Neural cell (in vitro differentiated cells): Measurements from ENCODE around the gene PGAM2. TPM values are rescaled to one million over a fixed set of nuclear protein-coding genes. Genes with fewer than 3 reads are reported as not detected.

Experiments used
- H2AFZ ChIP-seq: fragments of 200-600, 300-800 bp; sonication (generic), shearing (Covaris generic); 2 replicates; pipeline ENCODE4 v1.6.0; 2014; ENCODE audit warnings: low read depth, mild to moderate bottlenecking, antibody characterized with exemption, low read length, moderate library complexity
- H3F3A ChIP-seq: fragments of 200-600 bp; shearing (Covaris generic); 2 replicates; pipeline ENCODE4 v1.6.1; 2016; ENCODE audit warnings: mild to moderate bottlenecking, moderate library complexity, mixed read lengths, antibody characterized with exemption, low read length; ENCODE audit not compliant: insufficient read depth, poor library complexity, severe bottlenecking
- H3K27ac ChIP-seq: fragments of 200-600, 300-800 bp; sonication (generic), shearing (Covaris generic); 2 replicates; pipeline ENCODE4 v1.5.1; 2014; ENCODE audit warnings: mild to moderate bottlenecking, low read length, moderate library complexity
- H3K27me3 ChIP-seq: fragments of 300-800, 200-600 bp; sonication (generic), shearing (Covaris generic); 2 replicates; pipeline ENCODE4 v1.6.0; 2014; ENCODE audit warnings: mild to moderate bottlenecking, low read depth, low read length, moderate library complexity; ENCODE audit not compliant: insufficient read depth
- H3K36me3 ChIP-seq: fragments of 300-800, 200-600 bp; sonication (generic), shearing (Covaris generic); 2 replicates; pipeline ENCODE4 v1.5.1; 2014; ENCODE audit warnings: mild to moderate bottlenecking, antibody characterized with exemption, low read length, moderate library complexity; ENCODE audit not compliant: insufficient read depth
- H3K4me2 ChIP-seq: fragments of 300-800, 200-600 bp; sonication (generic), shearing (Covaris generic); 2 replicates; pipeline ENCODE4 v1.6.0; 2014; ENCODE audit warnings: mild to moderate bottlenecking, low read length
- H3K4me3 ChIP-seq: fragments of 300-800, 200-600 bp; sonication (generic), shearing (Covaris generic); 2 replicates; pipeline ENCODE4 v1.5.1; 2014; ENCODE audit warnings: mild to moderate bottlenecking, low read length, moderate library complexity
- H3K79me2 ChIP-seq: fragments of 200-600 bp; shearing (Covaris generic); replicated peaks from 2 replicates; pipeline ENCODE4 v1.6.0; 2014; ENCODE audit warnings: mild to moderate bottlenecking, low read length, moderate library complexity; ENCODE audit not compliant: insufficient read depth
- H3K9ac ChIP-seq: fragments of 300-800, 200-600 bp; sonication (generic), shearing (Covaris generic); 2 replicates; pipeline ENCODE4 v1.6.1; 2016; ENCODE audit warnings: mild to moderate bottlenecking, low read length, mixed read lengths
- H3K9me2 ChIP-seq: fragments of 200-600 bp; shearing (Covaris generic); 2 replicates; pipeline ENCODE4 v1.6.1; 2016; ENCODE audit warnings: mild to moderate bottlenecking, low read length, mixed read lengths; ENCODE audit not compliant: insufficient read depth
- H3K9me3 ChIP-seq: fragments of 200-600, 300-800 bp; sonication (generic), shearing (Covaris generic); 2 replicates; pipeline ENCODE4 v1.6.1; 2016; ENCODE audit warnings: mild to moderate bottlenecking, mixed run types, low read length, moderate library complexity, mixed read lengths
- H4K20me1 ChIP-seq: fragments of 200-600 bp; shearing (Covaris generic); 2 replicates; pipeline ENCODE4 v1.6.1; 2016; ENCODE audit warnings: mild to moderate bottlenecking, mixed run types; ENCODE audit not compliant: insufficient read depth
- EP300 ChIP-seq: fragments of 450-650 bp; conservative IDR thresholded peaks from 2 replicates; pipeline ENCODE4 v1.6.1; 2014; ENCODE audit warnings: antibody characterized with exemption, mild to moderate bottlenecking, moderate library complexity; ENCODE audit not compliant: poor library complexity, severe bottlenecking
- EZH2 ChIP-seq: fragments of 200-600, 300-800 bp; shearing (Covaris generic), sonication (generic); IDR thresholded peaks from 2 replicates; pipeline ENCODE4 v1.6.1; 2014; ENCODE audit warnings: antibody characterized with exemption, low read length, borderline replicate concordance, mild to moderate bottlenecking; ENCODE audit not compliant: insufficient read depth, poor library complexity, severe bottlenecking
- MXI1 ChIP-seq: fragments of 450-650 bp; conservative IDR thresholded peaks from 2 replicates; pipeline ENCODE4 v1.6.1; 2014; ENCODE audit warnings: antibody characterized with exemption, mild to moderate bottlenecking; ENCODE audit not compliant: poor library complexity, severe bottlenecking
- POLR2AphosphoS5 ChIP-seq: IDR thresholded peaks from 2 replicates; pipeline ENCODE4 v1.6.1; 2012
- RAD21 ChIP-seq: fragments of 450-650 bp; conservative IDR thresholded peaks from 2 replicates; pipeline ENCODE4 v1.6.1; 2014; ENCODE audit warnings: antibody characterized with exemption, mild to moderate bottlenecking, moderate library complexity
- SMC3 ChIP-seq: fragments of 450-650 bp; conservative IDR thresholded peaks from 2 replicates; pipeline ENCODE4 v1.6.1; 2014; ENCODE audit warnings: antibody characterized with exemption, mild to moderate bottlenecking, moderate library complexity; ENCODE audit not compliant: poor library complexity
- TAF1 ChIP-seq: IDR thresholded peaks from 2 replicates; pipeline ENCODE4 v1.6.1; 2012; ENCODE audit warnings: low read depth
- polyA plus RNA-seq: library from polyadenylated mRNA; depleted of rRNA; stranded (reverse); fragments of >200 nt; gene quantifications from 2 replicates; pipeline ENCODE4 v1.2.3, GENCODE V29; 2014
- TF ChIP-seq, protein P1 (sequence below): IDR thresholded peaks from 2 replicates; pipeline ENCODE4 v1.6.1; 2012; ENCODE audit warnings: borderline replicate concordance
- TF ChIP-seq, protein P2 (sequence below): fragments of 450-650 bp; IDR thresholded peaks from 2 replicates; pipeline ENCODE4 v1.5.1; 2014; ENCODE audit warnings: antibody characterized with exemption, mild to moderate bottlenecking, moderate library complexity; ENCODE audit not compliant: poor library complexity, severe bottlenecking

Gene PGAM2
- polyA plus RNA-seq, 1 donor from 2014 or later, result not detected

GRCh38 chr7:44084701-44085100 lies 19.3 kb upstream of the PGAM2 start:
- Histone ChIP-seq H3K4me3 (no peak overlapping the region), H3K79me2 (peaks cover 3% of the 10 kb centered on the region), H3K36me3 (no peaks in the 10 kb centered on the region), H3K27me3 (no peaks in the 10 kb centered on the region), H3K4me2 (no peak overlapping the region), H3K27ac (no peak overlapping the region), H3K9me2 (no peaks in the 10 kb centered on the region), H3K9me3 (no peaks in the 10 kb centered on the region), H2AFZ (no peak overlapping the region), H4K20me1 (no peaks in the 10 kb centered on the region), H3F3A (no peaks in the 10 kb centered on the region), H3K9ac (no peak overlapping the region)
- TF ChIP-seq TAF1, result no peak
- TF ChIP-seq, protein P1, sequence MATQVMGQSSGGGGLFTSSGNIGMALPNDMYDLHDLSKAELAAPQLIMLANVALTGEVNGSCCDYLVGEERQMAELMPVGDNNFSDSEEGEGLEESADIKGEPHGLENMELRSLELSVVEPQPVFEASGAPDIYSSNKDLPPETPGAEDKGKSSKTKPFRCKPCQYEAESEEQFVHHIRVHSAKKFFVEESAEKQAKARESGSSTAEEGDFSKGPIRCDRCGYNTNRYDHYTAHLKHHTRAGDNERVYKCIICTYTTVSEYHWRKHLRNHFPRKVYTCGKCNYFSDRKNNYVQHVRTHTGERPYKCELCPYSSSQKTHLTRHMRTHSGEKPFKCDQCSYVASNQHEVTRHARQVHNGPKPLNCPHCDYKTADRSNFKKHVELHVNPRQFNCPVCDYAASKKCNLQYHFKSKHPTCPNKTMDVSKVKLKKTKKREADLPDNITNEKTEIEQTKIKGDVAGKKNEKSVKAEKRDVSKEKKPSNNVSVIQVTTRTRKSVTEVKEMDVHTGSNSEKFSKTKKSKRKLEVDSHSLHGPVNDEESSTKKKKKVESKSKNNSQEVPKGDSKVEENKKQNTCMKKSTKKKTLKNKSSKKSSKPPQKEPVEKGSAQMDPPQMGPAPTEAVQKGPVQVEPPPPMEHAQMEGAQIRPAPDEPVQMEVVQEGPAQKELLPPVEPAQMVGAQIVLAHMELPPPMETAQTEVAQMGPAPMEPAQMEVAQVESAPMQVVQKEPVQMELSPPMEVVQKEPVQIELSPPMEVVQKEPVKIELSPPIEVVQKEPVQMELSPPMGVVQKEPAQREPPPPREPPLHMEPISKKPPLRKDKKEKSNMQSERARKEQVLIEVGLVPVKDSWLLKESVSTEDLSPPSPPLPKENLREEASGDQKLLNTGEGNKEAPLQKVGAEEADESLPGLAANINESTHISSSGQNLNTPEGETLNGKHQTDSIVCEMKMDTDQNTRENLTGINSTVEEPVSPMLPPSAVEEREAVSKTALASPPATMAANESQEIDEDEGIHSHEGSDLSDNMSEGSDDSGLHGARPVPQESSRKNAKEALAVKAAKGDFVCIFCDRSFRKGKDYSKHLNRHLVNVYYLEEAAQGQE, result no peak
- TF ChIP-seq, protein P2, sequence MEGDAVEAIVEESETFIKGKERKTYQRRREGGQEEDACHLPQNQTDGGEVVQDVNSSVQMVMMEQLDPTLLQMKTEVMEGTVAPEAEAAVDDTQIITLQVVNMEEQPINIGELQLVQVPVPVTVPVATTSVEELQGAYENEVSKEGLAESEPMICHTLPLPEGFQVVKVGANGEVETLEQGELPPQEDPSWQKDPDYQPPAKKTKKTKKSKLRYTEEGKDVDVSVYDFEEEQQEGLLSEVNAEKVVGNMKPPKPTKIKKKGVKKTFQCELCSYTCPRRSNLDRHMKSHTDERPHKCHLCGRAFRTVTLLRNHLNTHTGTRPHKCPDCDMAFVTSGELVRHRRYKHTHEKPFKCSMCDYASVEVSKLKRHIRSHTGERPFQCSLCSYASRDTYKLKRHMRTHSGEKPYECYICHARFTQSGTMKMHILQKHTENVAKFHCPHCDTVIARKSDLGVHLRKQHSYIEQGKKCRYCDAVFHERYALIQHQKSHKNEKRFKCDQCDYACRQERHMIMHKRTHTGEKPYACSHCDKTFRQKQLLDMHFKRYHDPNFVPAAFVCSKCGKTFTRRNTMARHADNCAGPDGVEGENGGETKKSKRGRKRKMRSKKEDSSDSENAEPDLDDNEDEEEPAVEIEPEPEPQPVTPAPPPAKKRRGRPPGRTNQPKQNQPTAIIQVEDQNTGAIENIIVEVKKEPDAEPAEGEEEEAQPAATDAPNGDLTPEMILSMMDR, result no peak
- no peak for TF ChIP-seq POLR2AphosphoS5
- TF ChIP-seq EZH2, result no peak
- TF ChIP-seq RAD21, result no peak
- TF ChIP-seq SMC3, result no peak
- TF ChIP-seq MXI1, result no peak
- TF ChIP-seq EP300, result no peak

DNA sequence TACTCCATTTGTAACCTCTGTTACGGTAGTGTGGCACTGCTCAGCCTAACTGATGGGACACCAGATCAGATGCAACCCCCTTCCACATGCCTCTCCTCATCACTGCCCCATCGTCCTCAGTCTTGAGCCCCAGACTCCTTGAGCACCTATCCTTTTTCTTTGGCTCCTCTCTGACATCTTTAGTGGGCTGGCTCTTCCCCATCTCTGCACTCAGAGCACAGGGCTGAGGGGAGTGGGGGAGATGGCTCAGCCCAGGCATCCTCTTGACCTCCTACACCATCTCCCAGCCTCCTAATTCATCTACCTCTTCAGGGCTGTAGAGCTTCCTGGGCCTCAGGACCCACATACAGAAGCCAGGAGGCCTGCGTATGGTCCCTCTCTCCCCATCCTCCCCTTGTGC lies 18.4 kb upstream of the PGAM2 start:
- Histone ChIP-seq H2AFZ (no peak overlapping the region), H3K9me3 (no peaks in the 10 kb centered on the region), H3K9ac (no peak overlapping the region), H3K79me2 (peaks cover 3% of the 10 kb centered on the region), H3K36me3 (no peaks in the 10 kb centered on the region), H3K4me3 (no peak overlapping the region), H3K27me3 (no peaks in the 10 kb centered on the region), H3K27ac (no peak overlapping the region), H3F3A (no peaks in the 10 kb centered on the region), H3K9me2 (no peaks in the 10 kb centered on the region), H4K20me1 (no peaks in the 10 kb centered on the region), H3K4me2 (no peak overlapping the region)
- TF ChIP-seq TAF1 (no peak), EP300 (no peak), SMC3 (no peak), POLR2AphosphoS5 (no peak), EZH2 (no peak), MXI1 (no peak), RAD21 (no peak)
- TF ChIP-seq, protein P1, result no peak
- TF ChIP-seq, protein P2, result no peak
